Lower leg skin (tissue), 3 donors: ENCODE measurements around the gene TNIP3.

ENCODE experiments used
- POLR2A ChIP-seq, 2 donors: fragments of 450-650 bp; IDR thresholded peaks; one replicate each; pipeline ENCODE4 v1.6.1; 2016 to 2017; ENCODE audit warnings: antibody characterized with exemption in 2 of 2, mild to moderate bottlenecking in 1 of 2, moderate library complexity in 1 of 2
- TF ChIP-seq, protein P1 (sequence below), 3 donors: fragments of 450-650 bp; IDR thresholded peaks; one replicate each; pipeline ENCODE4 v1.5.1; 2016; ENCODE audit warnings: antibody characterized with exemption in 3 of 3, mild to moderate bottlenecking in 3 of 3, moderate library complexity in 2 of 3

DNA sequence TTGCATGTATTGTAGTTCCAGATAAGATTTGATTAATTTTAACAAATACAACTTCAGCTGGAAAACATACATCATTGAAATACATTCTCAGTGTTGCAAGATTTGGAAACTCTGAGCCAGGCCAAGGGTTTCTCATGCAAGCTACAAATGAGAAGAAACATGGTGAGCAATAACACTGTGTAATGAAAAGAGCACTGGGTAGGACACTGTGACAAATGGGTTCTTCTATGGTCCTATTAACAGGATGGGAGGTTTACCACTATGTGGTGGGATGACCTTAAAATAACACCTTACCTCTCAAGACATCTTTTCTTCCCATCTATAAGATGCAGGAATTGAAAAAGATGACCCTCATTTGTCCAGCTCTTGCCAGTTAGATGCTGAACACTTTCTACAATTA is 72.2 kb downstream of the TNIP3 start:
- TF ChIP-seq, protein P1, sequence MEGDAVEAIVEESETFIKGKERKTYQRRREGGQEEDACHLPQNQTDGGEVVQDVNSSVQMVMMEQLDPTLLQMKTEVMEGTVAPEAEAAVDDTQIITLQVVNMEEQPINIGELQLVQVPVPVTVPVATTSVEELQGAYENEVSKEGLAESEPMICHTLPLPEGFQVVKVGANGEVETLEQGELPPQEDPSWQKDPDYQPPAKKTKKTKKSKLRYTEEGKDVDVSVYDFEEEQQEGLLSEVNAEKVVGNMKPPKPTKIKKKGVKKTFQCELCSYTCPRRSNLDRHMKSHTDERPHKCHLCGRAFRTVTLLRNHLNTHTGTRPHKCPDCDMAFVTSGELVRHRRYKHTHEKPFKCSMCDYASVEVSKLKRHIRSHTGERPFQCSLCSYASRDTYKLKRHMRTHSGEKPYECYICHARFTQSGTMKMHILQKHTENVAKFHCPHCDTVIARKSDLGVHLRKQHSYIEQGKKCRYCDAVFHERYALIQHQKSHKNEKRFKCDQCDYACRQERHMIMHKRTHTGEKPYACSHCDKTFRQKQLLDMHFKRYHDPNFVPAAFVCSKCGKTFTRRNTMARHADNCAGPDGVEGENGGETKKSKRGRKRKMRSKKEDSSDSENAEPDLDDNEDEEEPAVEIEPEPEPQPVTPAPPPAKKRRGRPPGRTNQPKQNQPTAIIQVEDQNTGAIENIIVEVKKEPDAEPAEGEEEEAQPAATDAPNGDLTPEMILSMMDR (IDR thresholded peaks at IDR 0.05) = no peak
- TF ChIP-seq POLR2A (IDR thresholded peaks at IDR 0.05) = no peak
